ENCODE data around the gene MORN5. TPM values are rescaled to one million over a fixed set of nuclear protein-coding genes. Genes with fewer than 3 reads are reported as not detected.

Gene MORN5
- total and polyA plus RNA-seq, 10 of the 15 experiments (the other 5 are each of a cell fraction or from before 2014, with no cell fraction given), result not detected

DNA sequence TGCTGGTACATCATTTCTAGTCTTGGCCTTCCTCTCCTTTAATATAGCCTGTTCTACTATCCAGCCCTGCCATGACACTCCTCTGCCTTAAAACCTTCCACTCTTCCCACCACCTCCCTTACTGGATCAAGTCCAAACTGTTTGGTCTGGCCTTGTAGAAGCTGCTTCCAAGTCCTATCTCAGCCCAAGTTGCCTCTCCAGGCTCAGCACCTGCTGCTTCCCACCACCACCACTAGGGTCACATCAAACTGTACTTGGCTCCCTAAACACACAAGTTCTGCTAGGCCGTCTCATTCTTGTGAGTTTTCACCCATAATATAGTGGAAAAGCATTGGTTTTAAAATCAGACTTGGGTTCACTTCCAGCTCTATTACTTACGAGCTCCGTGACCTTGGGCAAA is 1.5 kb upstream of the MORN5 start:
- 67% methylated on average over 3 of the region's 3 CpGs for WGBS (ENCODE audit: insufficient coverage, insufficient replicate concordance, low lambda C conversion rate, missing lambda C conversion rate)
- Histone ChIP-seq H4K20me1 (ENCODE audit: control insufficient read depth, insufficient read depth) (no peaks in the 10 kb centered on the region), H3K9ac (ENCODE audit: control insufficient read depth, insufficient read depth, low read length) (no peak overlapping the region), H3K9me3 (replicated peaks; ENCODE audit: control insufficient read depth, insufficient read depth, low read length) (no peaks in the 10 kb centered on the region; the same call in 1 of the 3 replicates), H3K36me3 (ENCODE audit: control insufficient read depth in 2 of 2, insufficient read depth in 2 of 2, low read length in 1 of 2) (no peaks in the 10 kb centered on the region), H3K27ac (ENCODE audit: control insufficient read depth, insufficient read depth) (no peak overlapping the region), H3K79me2 (ENCODE audit: control insufficient read depth, insufficient read depth, low read length) (peaks cover 25% of the 10 kb centered on the region), H3K4me3 (peak overlapping the region; percentile 29; the same call in 1 of the 2 replicates), H2AFZ (ENCODE audit: control insufficient read depth, low read depth, low read length) (no peak overlapping the region), H3K4me1 (ENCODE audit: control insufficient read depth, insufficient read depth, low read length) (no peaks in the 10 kb centered on the region), H3K27me3 (replicated peaks in 1 of 2; ENCODE audit: control insufficient read depth in 2 of 2, insufficient read depth in 2 of 2, low read length in 1 of 2) (peaks cover 0 to 8% of the 10 kb centered on the region in 2 experiments; a peak in 1 of 4 replicates), H3K4me2 (ENCODE audit: control insufficient read depth, insufficient read depth) (peak overlapping the region; percentile 20; the same call in 1 of the 2 replicates)
- SMC1A ChIA-PET (ENCODE audit: uncharacterized antibody, unreplicated experiment), result no interaction called here
- POLR2A ChIA-PET, result interaction anchor here (1.2 kb wide), 1 partner anchor 15 kb away, joined by 3 read pairs; no protein-coding TSS in a partner anchor
- CTCF ChIA-PET, result interaction anchor here (0.7 to 7.2 kb wide), 4 partner anchors 9 to 69 kb away, joined by 3 to 43 read pairs (median 3); no protein-coding TSS in a partner anchor
- intact Hi-C loops (cut with micrococcal nuclease; ENCODE audit: unreplicated experiment), result no loop called here
- no TSS peak for BruUV-seq (replicated peaks)
- ATAC-seq (peak; percentile 80), DNase-seq (ENCODE audit: low read depth, low spot score) (no peak), FAIRE-seq (peak; percentile 85)
- in situ Hi-C loops (cut with MboI), result no loop called here
- RAD21 ChIA-PET (ENCODE audit: unreplicated experiment), result no interaction called here
- peak; percentile 29; the same call in 1 of the 2 replicates for TF ChIP-seq RAD21 (IDR thresholded peaks at IDR 0.05; ENCODE audit: insufficient read depth, low read depth, low read length)
- TF ChIP-seq RCOR1 (conservative IDR thresholded peaks at IDR 0.05; ENCODE audit: low read depth, low read length), result no peak
- no peak for TF ChIP-seq ZSCAN29 (IDR thresholded peaks at IDR 0.05)
- TF ChIP-seq CTCF (IDR thresholded peaks at IDR 0.05 in 2 of 3, conservative IDR thresholded peaks at IDR 0.05 in 1 of 3; ENCODE audit: control insufficient read depth in 2 of 3, extremely low read depth in 1 of 3, insufficient read depth in 1 of 3, low read depth in 3 of 3, low read length in 3 of 3), result peak; percentile 42 to 78 (median 75)
- no peak for TF ChIP-seq GATAD2B (conservative IDR thresholded peaks at IDR 0.05; ENCODE audit: low read depth)
- TF ChIP-seq TCF3 (IDR thresholded peaks at IDR 0.05; ENCODE audit: borderline replicate concordance, insufficient read depth, low read depth, low read length), result no peak
- TF ChIP-seq NR2C1 (IDR thresholded peaks at IDR 0.05), result no peak
- no peak for TF ChIP-seq BCL11A (IDR thresholded peaks at IDR 0.05; ENCODE audit: low read depth, low read length)
- no peak for TF ChIP-seq ASH2L (IDR thresholded peaks at IDR 0.05; ENCODE audit: borderline replicate concordance, low read depth)
- no peak for TF ChIP-seq MYB (IDR thresholded peaks at IDR 0.05; ENCODE audit: borderline replicate concordance, low read depth, low read length)
- no peak for TF ChIP-seq EGR1 (IDR thresholded peaks at IDR 0.05; ENCODE audit: borderline replicate concordance in 1 of 2, low read depth in 2 of 2, low read length in 2 of 2)
- TF ChIP-seq NBN (IDR thresholded peaks at IDR 0.05), result no peak
- TF ChIP-seq CHD2 (IDR thresholded peaks at IDR 0.05; ENCODE audit: borderline replicate concordance, low read depth, low read length), result no peak
- TF ChIP-seq JUNB (IDR thresholded peaks at IDR 0.05), result no peak
- no peak for TF ChIP-seq POLR2A (IDR thresholded peaks at IDR 0.05; ENCODE audit: low read depth, low read length)
- no peak for TF ChIP-seq BCLAF1 (IDR thresholded peaks at IDR 0.05)
- no peak for TF ChIP-seq MXI1 (IDR thresholded peaks at IDR 0.05; ENCODE audit: low read depth, low read length)
- no peak for TF ChIP-seq WRNIP1 (IDR thresholded peaks at IDR 0.05; ENCODE audit: borderline replicate concordance, low read depth, low read length)
- TF ChIP-seq POU2F2 (IDR thresholded peaks at IDR 0.05; ENCODE audit: borderline replicate concordance, low read depth, low read length), result no peak
- no peak for TF ChIP-seq NFXL1 (IDR thresholded peaks at IDR 0.05; ENCODE audit: borderline replicate concordance)
- TF ChIP-seq MTA3 (IDR thresholded peaks at IDR 0.05; ENCODE audit: borderline replicate concordance, low read length), result no peak
- TF ChIP-seq ZNF384 (IDR thresholded peaks at IDR 0.05; ENCODE audit: borderline replicate concordance, low read depth, low read length), result no peak

Measured in GM12878 (cell line).